Breast epithelium (tissue), 4 donors: ENCODE measurements around the gene NEK6. TPM values are rescaled to one million over a fixed set of nuclear protein-coding genes. Genes with fewer than 3 reads are reported as not detected.
A peak's percentile ranks its signal among the peaks of the same experiment; 100 is the strongest.

Source experiments
- DNase-seq, 2 donors: peaks; one replicate each; pipeline ENCODE4 v3.0.0-alpha.2; 2019; ENCODE audit warnings: low spot score in 2 of 2
- H3K27ac ChIP-seq, 2 donors: fragments of 200-600 bp; sonication (generic) in 1 of 2; one replicate each; pipeline ENCODE4 v1.5.1; 2016 to 2019; ENCODE audit warnings: mild to moderate bottlenecking in 1 of 2
- H3K27me3 ChIP-seq, 2 donors: fragments of 200-600 bp; sonication (generic) in 1 of 2; one replicate each; pipeline versions ENCODE4 v1.5.1 to v1.6.0; 2017 to 2019; ENCODE audit warnings: control low read depth in 1 of 2, mild to moderate bottlenecking in 1 of 2
- H3K36me3 ChIP-seq: fragments of 200-600 bp; one replicate; pipeline ENCODE4 v1.5.1; 2019
- H3K4me1 ChIP-seq, 2 donors: fragments of 200-600 bp; sonication (generic); one replicate each; pipeline ENCODE4 v1.5.1; 2016 to 2019; ENCODE audit warnings: control low read depth in 1 of 2
- H3K4me3 ChIP-seq, 3 donors: fragments of 200-600 bp; sonication (generic); 1 replicate in 2 of 3; 2 replicates in 1 of 3; pipeline ENCODE4 v1.5.1; 2016 to 2019; ENCODE audit warnings: mild to moderate bottlenecking in 3 of 3, moderate library complexity in 2 of 3
- H3K9me3 ChIP-seq, 2 donors: fragments of 200-600 bp; sonication (generic) in 1 of 2; one replicate each; pipeline ENCODE4 v1.5.1; 2016 to 2019; ENCODE audit warnings: control low read depth in 1 of 2
- CTCF ChIP-seq, 3 donors: fragments of 450-650 bp; IDR thresholded peaks; one replicate each; pipeline ENCODE4 v1.5.1; 2016 to 2017; ENCODE audit warnings: antibody characterized with exemption in 3 of 3, mild to moderate bottlenecking in 3 of 3, moderate library complexity in 3 of 3
- POLR2A ChIP-seq: fragments of 450-650 bp; IDR thresholded peaks from one replicate; pipeline ENCODE4 v1.6.1; 2016; ENCODE audit warnings: antibody characterized with exemption, mild to moderate bottlenecking, moderate library complexity
- POLR2AphosphoS5 ChIP-seq, 3 donors: sonication (generic); formaldehyde crosslinking; IDR thresholded peaks; one replicate each; pipeline ENCODE4 v1.6.1; 2017; ENCODE audit warnings: antibody characterized with exemption in 3 of 3
- intact Hi-C: fragments of 100-400 bp; cut with DNase I; formaldehyde crosslinking; loops from one replicate; pipeline ENCODE4 v1.15.1; 2023; ENCODE audit warnings: low total_unique reads
- total RNA-seq, 3 donors: library from RNA; depleted of rRNA; stranded (reverse); fragments of >200 nt; gene quantifications; one replicate each; pipeline ENCODE4 v1.1.0, GENCODE V29; 2016

NEK6 gene
- total RNA-seq, 3 donors from 2014 or later: 17.8 to 31.5 (median 22.2) TPM

GRCh38 chr9:124296094-124296493, 38.3 kb downstream of the NEK6 start:
- no peaks in the 10 kb centered on the region for H3K27me3 ChIP-seq
- H3K9me3 ChIP-seq: no peaks in the 10 kb centered on the region
- DNase-seq: no peak
- H3K4me3 ChIP-seq: no peak overlapping the region
- intact Hi-C loops: no loop called here
- peak overlapping the region; percentile 48 to 60 for H3K27ac ChIP-seq
- peaks cover 13 to 24% of the 10 kb centered on the region in 2 donors for H3K4me1 ChIP-seq
- no peaks in the 10 kb centered on the region for H3K36me3 ChIP-seq
- TF ChIP-seq CTCF (IDR thresholded peaks at IDR 0.05): no peak
- TF ChIP-seq POLR2AphosphoS5 (IDR thresholded peaks at IDR 0.05): no peak
- TF ChIP-seq POLR2A: no peak

GRCh38 chr9:124296796-124297550, 39.2 kb downstream of the NEK6 start:
- Histone ChIP-seq H3K4me3 (no peak overlapping the region), H3K27ac (peak overlapping the region; percentile 45 to 48), H3K4me1 (peaks cover 13 to 24% of the 10 kb centered on the region in 2 donors)

GRCh38 chr9:124297551-124297901, 39.8 kb downstream of the NEK6 start:
- H3K4me3 ChIP-seq: no peak overlapping the region
- intact Hi-C loops: no loop called here
- peaks cover 13 to 24% of the 10 kb centered on the region in 2 donors for H3K4me1 ChIP-seq
- peak; percentile 84 to 91 for DNase-seq
- H3K27me3 ChIP-seq: no peaks in the 10 kb centered on the region
- TF ChIP-seq POLR2A: no peak
- TF ChIP-seq POLR2AphosphoS5 (IDR thresholded peaks at IDR 0.05): peak; percentile 67 to 69 (median 68)
- H3K27ac ChIP-seq: peak overlapping the region; percentile 45 to 48
- no peaks in the 10 kb centered on the region for H3K36me3 ChIP-seq
- H3K9me3 ChIP-seq: no peaks in the 10 kb centered on the region

More at GRCh38 chr9:124296796-124297550, 39.2 kb downstream of the NEK6 start:
- DNase-seq: no peak
- Histone ChIP-seq H3K27me3 (no peaks in the 10 kb centered on the region), H3K9me3 (no peaks in the 10 kb centered on the region), H3K36me3 (no peaks in the 10 kb centered on the region)
- intact Hi-C loops: no loop called here
- TF ChIP-seq POLR2AphosphoS5 (IDR thresholded peaks at IDR 0.05) (no peak), POLR2A (no peak), CTCF (IDR thresholded peaks at IDR 0.05) (no peak)

GRCh38 chr9:124297915-124298645, 40.3 kb downstream of the NEK6 start:
- peak overlapping the region; percentile 45 to 48 for H3K27ac ChIP-seq
- no peak overlapping the region for H3K4me3 ChIP-seq
- DNase-seq: no peak
- intact Hi-C loops: no loop called here
- no peak for TF ChIP-seq CTCF (IDR thresholded peaks at IDR 0.05)
- TF ChIP-seq POLR2AphosphoS5 (IDR thresholded peaks at IDR 0.05): no peak
- TF ChIP-seq POLR2A: no peak
- no peaks in the 10 kb centered on the region for H3K27me3 ChIP-seq
- no peaks in the 10 kb centered on the region for H3K36me3 ChIP-seq
- H3K9me3 ChIP-seq: no peaks in the 10 kb centered on the region
- peaks cover 13 to 24% of the 10 kb centered on the region in 2 donors for H3K4me1 ChIP-seq

GRCh38 chr9:124298646-124299235, 41.0 kb downstream of the NEK6 start:
- intact Hi-C loops: no loop called here
- no peak for DNase-seq
- Histone ChIP-seq H3K4me1 (peaks cover 13 to 24% of the 10 kb centered on the region in 2 donors), H3K9me3 (no peaks in the 10 kb centered on the region), H3K27ac (peak overlapping the region in 1 of 2 donors; percentile 13), H3K36me3 (no peaks in the 10 kb centered on the region), H3K27me3 (no peaks in the 10 kb centered on the region), H3K4me3 (no peak overlapping the region)
- TF ChIP-seq CTCF (IDR thresholded peaks at IDR 0.05): no peak
- TF ChIP-seq POLR2A: no peak
- TF ChIP-seq POLR2AphosphoS5 (IDR thresholded peaks at IDR 0.05): no peak
